SK-N-SH treated with all-trans-retinoic acid at 6 μM for 48 hours (cell line): ENCODE results near the gene AEBP2.

ENCODE experiments used
- ATAC-seq: fragments of 200-7000 bp; cut with Tn5 transposase; 3 replicates; pipeline ENCODE4 v1.9.1; 2020; ENCODE audit warnings: mild to moderate bottlenecking, moderate library complexity
- CREB5 ChIP-seq: fragments of 250-450 bp; sonication (Bioruptor Pico); IDR thresholded peaks from 2 replicates; pipeline ENCODE4 v1.5.1; 2020; ENCODE audit warnings: low read depth, mild to moderate bottlenecking, moderate library complexity
- CSDC2 ChIP-seq: fragments of 250-450 bp; sonication (Bioruptor Pico); IDR thresholded peaks from 2 replicates; pipeline ENCODE4 v1.5.0; 2020; ENCODE audit warnings: mild to moderate bottlenecking, moderate library complexity
- ESRRG ChIP-seq: fragments of 250-450 bp; sonication (Bioruptor Pico); IDR thresholded peaks from 2 replicates; pipeline ENCODE4 v1.6.1; 2021; ENCODE audit warnings: mild to moderate bottlenecking
- GLIS3 ChIP-seq: fragments of 250-450 bp; sonication (Bioruptor Pico); IDR thresholded peaks from 2 replicates; pipeline ENCODE4 v1.5.0; 2020; ENCODE audit warnings: mild to moderate bottlenecking, moderate library complexity
- ISL1 ChIP-seq: fragments of 250-450 bp; sonication (Bioruptor Pico); IDR thresholded peaks from 2 replicates; pipeline ENCODE4 v2.1.2; 2022; ENCODE audit warnings: mild to moderate bottlenecking, moderate library complexity
- OSR1 ChIP-seq: fragments of 250-450 bp; sonication (Bioruptor Pico); IDR thresholded peaks from 2 replicates; pipeline ENCODE4 v1.8.0; 2022; ENCODE audit warnings: moderate library complexity, mild to moderate bottlenecking, inconsistent platforms
- PATZ1 ChIP-seq: fragments of 250-450 bp; sonication (Bioruptor Pico); IDR thresholded peaks from 2 replicates; pipeline ENCODE4 v1.8.0; 2020; ENCODE audit warnings: mild to moderate bottlenecking, moderate library complexity, borderline replicate concordance
- POU6F1 ChIP-seq: fragments of 250-450 bp; sonication (Bioruptor Pico); IDR thresholded peaks from 2 replicates; pipeline ENCODE4 v1.8.0; 2021; ENCODE audit warnings: low read depth, mild to moderate bottlenecking, moderate library complexity, borderline replicate concordance
- PPARA ChIP-seq: fragments of 250-450 bp; sonication (Bioruptor Pico); IDR thresholded peaks from 2 replicates; pipeline ENCODE4 v1.5.0; 2020; ENCODE audit warnings: mild to moderate bottlenecking, borderline replicate concordance
- RARB ChIP-seq: fragments of 250-450 bp; sonication (Bioruptor Pico); IDR thresholded peaks from 2 replicates; pipeline ENCODE4 v1.8.0; 2021; ENCODE audit warnings: mild to moderate bottlenecking, moderate library complexity
- SNAI2 ChIP-seq: fragments of 250-450 bp; sonication (Bioruptor Pico); IDR thresholded peaks from 2 replicates; pipeline ENCODE4 v1.5.0; 2020; ENCODE audit warnings: mild to moderate bottlenecking, moderate library complexity
- TCF4 ChIP-seq: fragments of 250-450 bp; sonication (Bioruptor Pico); IDR thresholded peaks from 2 replicates; pipeline ENCODE4 v1.8.0; 2021; ENCODE audit warnings: mild to moderate bottlenecking, moderate library complexity, borderline replicate concordance
- TOX ChIP-seq: fragments of 250-450 bp; sonication (Bioruptor Pico); IDR thresholded peaks from 2 replicates; pipeline ENCODE4 v1.8.0; 2021; ENCODE audit warnings: mild to moderate bottlenecking, moderate library complexity, borderline replicate concordance
- ZFP30 ChIP-seq: fragments of 450-650 bp; formaldehyde crosslinking; IDR thresholded peaks from 2 replicates; pipeline ENCODE4 v1.5.0; 2022; ENCODE audit warnings: mild to moderate bottlenecking, moderate library complexity
- ZNF565 ChIP-seq: fragments of 450-650 bp; formaldehyde crosslinking; conservative IDR thresholded peaks from 2 replicates; pipeline ENCODE4 v1.5.0; 2020; ENCODE audit warnings: low read depth, mild to moderate bottlenecking, moderate library complexity
- ZNF70 ChIP-seq: fragments of 450-650 bp; formaldehyde crosslinking; IDR thresholded peaks from 2 replicates; pipeline ENCODE4 v1.5.0; 2020; ENCODE audit warnings: mild to moderate bottlenecking, moderate library complexity
- ZNF8 ChIP-seq: fragments of 450-650 bp; formaldehyde crosslinking; IDR thresholded peaks from 2 replicates; pipeline ENCODE4 v1.5.0; 2020; ENCODE audit warnings: mild to moderate bottlenecking, moderate library complexity
- TF ChIP-seq, protein P1 (sequence below): fragments of 250-450 bp; sonication (Bioruptor Pico); IDR thresholded peaks from 2 replicates; pipeline ENCODE4 v1.5.0; 2020; ENCODE audit warnings: mild to moderate bottlenecking, moderate library complexity

The AEBP2 gene

GRCh38 chr12:19528750-19529149 lies 89.5 kb downstream of the AEBP2 start:
- TF ChIP-seq PATZ1 (no peak), POU6F1 (CRISPR knock-in tag) (no peak), TCF4 (CRISPR knock-in tag) (no peak), OSR1 (no peak), ZNF8 (CRISPR knock-in tag) (no peak), GLIS3 (CRISPR knock-in tag) (no peak), TOX (CRISPR knock-in tag) (no peak), CREB5 (CRISPR knock-in tag) (no peak), PPARA (CRISPR knock-in tag) (no peak), CSDC2 (no peak), ZNF565 (no peak), ESRRG (CRISPR knock-in tag) (no peak), SNAI2 (CRISPR knock-in tag) (no peak), RARB (CRISPR knock-in tag) (no peak), ZNF70 (CRISPR knock-in tag) (no peak)
- TF ChIP-seq, protein P1, sequence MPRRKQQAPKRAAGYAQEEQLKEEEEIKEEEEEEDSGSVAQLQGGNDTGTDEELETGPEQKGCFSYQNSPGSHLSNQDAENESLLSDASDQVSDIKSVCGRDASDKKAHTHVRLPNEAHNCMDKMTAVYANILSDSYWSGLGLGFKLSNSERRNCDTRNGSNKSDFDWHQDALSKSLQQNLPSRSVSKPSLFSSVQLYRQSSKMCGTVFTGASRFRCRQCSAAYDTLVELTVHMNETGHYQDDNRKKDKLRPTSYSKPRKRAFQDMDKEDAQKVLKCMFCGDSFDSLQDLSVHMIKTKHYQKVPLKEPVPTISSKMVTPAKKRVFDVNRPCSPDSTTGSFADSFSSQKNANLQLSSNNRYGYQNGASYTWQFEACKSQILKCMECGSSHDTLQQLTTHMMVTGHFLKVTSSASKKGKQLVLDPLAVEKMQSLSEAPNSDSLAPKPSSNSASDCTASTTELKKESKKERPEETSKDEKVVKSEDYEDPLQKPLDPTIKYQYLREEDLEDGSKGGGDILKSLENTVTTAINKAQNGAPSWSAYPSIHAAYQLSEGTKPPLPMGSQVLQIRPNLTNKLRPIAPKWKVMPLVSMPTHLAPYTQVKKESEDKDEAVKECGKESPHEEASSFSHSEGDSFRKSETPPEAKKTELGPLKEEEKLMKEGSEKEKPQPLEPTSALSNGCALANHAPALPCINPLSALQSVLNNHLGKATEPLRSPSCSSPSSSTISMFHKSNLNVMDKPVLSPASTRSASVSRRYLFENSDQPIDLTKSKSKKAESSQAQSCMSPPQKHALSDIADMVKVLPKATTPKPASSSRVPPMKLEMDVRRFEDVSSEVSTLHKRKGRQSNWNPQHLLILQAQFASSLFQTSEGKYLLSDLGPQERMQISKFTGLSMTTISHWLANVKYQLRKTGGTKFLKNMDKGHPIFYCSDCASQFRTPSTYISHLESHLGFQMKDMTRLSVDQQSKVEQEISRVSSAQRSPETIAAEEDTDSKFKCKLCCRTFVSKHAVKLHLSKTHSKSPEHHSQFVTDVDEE (CRISPR knock-in tag), result no peak
- no peak; the same call in 2 of the 3 replicates for ATAC-seq

- peak; percentile 74 for ATAC-seq
- TF ChIP-seq ZNF8 (CRISPR knock-in tag) (no peak), ZFP30 (no peak), GLIS3 (CRISPR knock-in tag) (no peak), RARB (CRISPR knock-in tag) (no peak), PATZ1 (no peak), TOX (CRISPR knock-in tag) (no peak), POU6F1 (CRISPR knock-in tag) (no peak), ZNF565 (no peak), ESRRG (CRISPR knock-in tag) (no peak), ISL1 (CRISPR knock-in tag) (peak; percentile 67), TCF4 (CRISPR knock-in tag) (peak; percentile 57), OSR1 (no peak), PPARA (CRISPR knock-in tag) (no peak), CREB5 (CRISPR knock-in tag) (no peak), ZNF70 (CRISPR knock-in tag) (no peak)
- TF ChIP-seq, protein P1 (CRISPR knock-in tag), result no peak; the same call in 1 of the 2 replicates
Observed at GRCh38 chr12:19529951-19530636, 90.8 kb downstream of the AEBP2 start.
